M059J (cell line): Measurements from ENCODE around the gene MNAT1. TPM values are rescaled to one million over a fixed set of nuclear protein-coding genes. Genes with fewer than 3 reads are reported as not detected.
"Not testable (repeated sequence)": the region's sequence is repeated elsewhere in the genome, so short reads cannot be mapped to it uniquely, and the experiment has no call there.

Experiments used
- DNase-seq: peaks from one replicate; pipeline ENCODE4 v3.0.0-alpha.2; 2012; ENCODE audit warnings: low read depth
- total RNA-seq: library from RNA; depleted of rRNA; stranded (reverse); fragments of >200 nt; shearing (Covaris generic); gene quantifications from 2 replicates; pipeline ENCODE4 v1.2.3, GENCODE V29; 2014; rRNA removed

MNAT1 gene
- 81.6 and 99.3 TPM in 2 replicates for total RNA-seq

DNA sequence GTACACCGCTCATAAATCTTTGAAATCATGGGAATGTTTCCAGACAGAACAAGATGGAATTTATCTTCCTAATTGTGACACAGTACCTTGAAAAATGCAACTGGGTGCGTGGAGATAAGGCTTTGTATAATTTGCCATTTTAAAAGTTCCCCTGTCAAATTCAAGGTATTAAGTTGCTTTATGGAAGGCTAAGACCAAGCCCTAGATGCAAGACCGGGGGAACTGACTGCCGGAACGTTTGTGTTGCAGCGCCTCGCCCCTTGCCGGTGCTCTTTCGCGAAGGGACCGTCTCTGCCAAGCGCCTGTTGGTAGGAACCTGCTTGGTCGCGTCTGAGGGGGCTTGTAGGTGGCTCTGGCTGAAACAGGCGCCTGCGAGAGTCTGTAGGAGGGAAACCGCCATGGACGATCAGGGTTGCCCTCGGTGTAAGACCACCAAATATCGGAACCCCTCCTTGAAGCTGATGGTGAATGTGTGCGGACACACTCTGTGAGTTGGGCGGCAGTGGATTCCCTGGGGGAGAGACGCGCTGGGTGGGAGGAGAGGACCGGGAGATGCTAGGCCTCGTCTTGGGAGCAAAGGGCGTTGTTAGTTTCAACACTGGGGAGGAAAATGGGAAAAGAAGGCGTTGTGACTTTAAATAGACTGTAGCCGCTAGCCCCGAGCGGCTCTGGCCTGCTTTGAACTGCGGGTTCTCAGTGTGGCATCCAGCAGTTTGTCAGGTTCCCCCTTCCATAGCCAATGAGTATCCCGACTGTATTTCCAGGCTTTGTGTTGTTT lies at the start of gene MNAT1:
TSS of gene MNAT1 (plus strand) at position 297 of the 778 bp plus-strand sequence. CDS start at position 399, 102 bp downstream.
- peak; percentile 76 for DNase-seq

DNA sequence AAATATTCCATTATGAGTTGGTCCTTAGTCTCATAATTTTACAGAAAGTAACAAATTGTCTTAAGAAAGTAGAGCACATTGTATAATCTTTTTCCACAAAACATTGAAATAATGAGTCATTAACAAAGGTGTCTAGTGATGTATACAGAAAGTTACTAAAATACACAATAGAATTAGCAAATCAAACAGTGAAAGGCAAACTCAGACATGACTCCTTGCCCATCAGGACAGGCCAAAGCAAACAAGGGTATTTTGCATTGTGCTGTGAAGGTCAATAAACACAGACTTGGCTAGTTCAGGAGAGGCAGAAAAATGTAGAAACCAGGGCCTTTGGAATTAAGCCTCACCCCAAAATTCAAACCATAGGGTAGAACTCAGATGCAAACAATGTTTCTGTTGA lies 47.7 kb upstream of the MNAT1 start:
- no peak for DNase-seq

DNA sequence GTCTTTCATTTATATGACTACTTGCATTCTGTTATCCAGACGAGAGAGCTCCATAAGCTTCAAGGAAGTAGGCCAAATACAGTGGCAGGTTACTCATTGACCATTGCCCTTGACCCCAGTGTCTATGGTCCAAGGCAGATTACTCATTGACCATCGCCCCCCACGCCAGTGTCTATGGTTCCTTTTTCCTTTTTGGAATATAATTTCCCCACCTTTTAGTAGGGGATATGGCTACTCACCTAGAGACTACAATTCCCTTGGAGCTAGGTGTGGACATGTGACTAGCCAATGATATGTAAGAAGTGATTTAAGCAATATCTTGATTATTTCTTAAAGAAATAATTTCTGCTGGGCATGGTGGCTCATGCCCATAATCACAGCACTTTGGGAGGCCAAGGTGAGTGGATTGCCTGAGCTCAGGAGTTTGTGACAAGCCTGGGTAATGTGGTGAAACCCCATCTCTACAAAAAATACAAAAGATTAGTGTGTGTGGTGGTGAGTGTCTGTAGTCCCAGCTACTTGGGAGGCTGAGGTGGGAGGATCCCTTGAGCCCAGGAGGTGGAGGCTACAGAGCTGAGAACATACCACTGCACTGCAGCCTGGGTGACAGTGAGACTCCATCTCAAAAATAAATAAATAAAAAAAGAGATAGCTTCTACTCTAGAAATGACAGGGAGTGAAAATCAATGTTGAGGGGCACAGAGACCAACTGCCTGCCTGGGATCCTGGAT lies 43.0 kb upstream of the MNAT1 start:
- DNase-seq, result no peak

DNA sequence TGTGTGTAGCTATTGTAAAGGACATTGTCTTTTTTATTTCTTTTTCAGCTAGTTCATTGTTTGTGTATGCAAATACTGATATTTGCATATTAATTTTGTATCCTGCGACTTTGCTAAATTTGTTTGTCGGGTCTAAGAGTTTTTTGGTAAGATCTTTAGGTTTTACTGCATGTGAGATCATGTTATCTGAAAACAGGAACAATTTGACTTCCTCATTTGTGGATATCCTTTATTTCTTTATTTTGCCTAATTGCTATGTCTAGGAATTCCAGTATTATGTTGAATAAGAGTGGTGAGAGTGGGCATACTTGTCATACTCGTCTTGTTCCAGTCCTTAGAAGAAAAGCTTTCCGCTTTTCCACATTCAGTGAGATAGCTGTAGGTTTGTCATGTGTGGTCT lies 39.2 kb upstream of the MNAT1 start:
- DNase-seq, result no peak

DNA sequence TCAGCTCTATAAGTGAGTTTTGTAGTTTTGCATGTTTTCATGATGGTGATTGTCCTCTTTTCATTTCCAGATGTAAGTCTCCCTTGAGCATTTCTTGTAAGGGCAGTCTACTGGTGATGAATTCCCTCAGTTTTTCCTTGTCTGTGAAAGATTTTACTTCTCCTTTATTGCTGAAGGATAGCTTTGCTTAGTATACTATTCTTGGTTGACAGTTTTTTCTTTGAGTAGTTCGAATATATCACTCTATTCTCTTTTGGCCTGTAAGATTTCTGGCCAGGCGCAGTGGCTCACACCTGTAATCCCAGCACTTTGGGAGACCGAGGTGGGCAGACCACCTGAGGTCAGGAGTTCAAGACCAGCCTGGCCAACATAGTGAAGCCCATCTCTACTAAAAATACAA lies 34.0 kb upstream of the MNAT1 start:
- DNase-seq, result no peak

DNA sequence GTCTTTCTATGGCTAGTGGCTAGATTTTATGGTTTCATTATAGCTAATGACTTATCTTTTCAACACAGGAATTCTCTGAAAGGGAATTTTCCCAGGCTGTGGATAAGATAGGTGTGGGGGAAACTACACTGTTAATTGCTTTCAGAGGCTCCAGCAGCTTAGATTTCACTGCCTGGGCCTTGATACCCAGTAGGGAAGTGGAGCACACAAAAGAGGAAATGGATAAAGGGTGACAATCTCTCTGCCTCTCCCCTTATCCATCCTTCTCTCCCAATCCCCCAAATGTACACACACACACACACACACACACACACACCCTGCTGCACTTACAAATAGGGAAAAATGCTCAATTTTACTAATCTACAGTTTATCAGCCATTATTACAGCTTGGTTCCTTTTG lies 29.5 kb upstream of the MNAT1 start:
- DNase-seq, result no peak

DNA sequence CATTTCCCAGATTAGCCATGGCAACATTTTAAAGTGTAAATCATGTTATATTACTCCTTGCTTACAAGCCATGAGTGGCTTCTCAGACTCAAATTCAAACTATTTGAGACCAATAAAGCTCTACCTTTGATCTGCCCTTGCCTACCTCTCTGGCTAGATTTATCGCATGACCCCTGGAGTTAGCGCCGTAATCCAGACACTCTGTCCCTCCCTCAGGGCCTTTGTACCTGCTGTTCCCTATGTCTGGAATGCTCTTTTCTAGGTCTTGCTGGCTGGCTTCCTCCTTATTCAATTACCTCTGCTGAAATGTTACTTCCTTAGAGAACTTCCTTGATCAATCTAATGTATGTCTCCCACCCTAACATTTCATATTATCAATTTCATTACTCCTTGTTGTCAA lies 26.7 kb upstream of the MNAT1 start:
- no peak for DNase-seq

DNA sequence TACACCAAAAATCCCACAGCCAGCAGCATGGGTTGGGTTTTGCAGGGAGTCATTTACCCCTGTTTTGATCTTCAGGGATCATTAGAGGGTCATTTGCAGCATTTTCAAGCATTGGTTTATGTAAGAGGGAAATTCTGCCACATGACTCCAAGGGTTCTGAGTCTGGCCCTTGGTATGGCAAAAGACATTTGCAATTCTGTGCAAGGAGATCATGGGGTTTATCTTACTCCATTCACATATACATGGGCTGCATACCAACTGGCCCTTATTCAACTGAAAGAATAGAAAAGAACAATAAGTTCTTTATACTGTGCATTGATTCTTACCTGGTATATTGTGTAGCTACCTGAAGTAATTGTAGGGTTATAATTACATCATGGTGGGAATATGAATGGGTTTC lies 24.1 kb upstream of the MNAT1 start:
- DNase-seq, result no peak

DNA sequence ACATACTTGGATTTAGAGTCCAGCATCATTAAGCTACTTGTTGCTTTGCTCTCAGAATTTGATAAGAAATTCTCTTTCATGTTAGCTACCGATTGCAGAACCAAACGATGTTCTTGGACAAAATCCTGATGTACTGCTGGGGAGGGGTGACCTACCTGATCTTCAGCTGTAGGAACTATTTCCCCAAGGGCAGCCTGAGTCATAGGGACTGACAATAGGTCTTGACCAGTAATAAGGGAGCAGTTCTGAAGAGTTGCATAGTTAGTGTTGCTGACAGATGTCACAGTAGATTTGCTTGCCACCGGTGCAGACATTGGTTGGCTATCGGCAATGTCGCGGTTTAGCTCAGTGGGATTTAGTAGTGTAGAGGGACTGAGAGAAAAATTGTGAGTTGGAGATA lies 21.0 kb upstream of the MNAT1 start:
- no peak for DNase-seq

DNA sequence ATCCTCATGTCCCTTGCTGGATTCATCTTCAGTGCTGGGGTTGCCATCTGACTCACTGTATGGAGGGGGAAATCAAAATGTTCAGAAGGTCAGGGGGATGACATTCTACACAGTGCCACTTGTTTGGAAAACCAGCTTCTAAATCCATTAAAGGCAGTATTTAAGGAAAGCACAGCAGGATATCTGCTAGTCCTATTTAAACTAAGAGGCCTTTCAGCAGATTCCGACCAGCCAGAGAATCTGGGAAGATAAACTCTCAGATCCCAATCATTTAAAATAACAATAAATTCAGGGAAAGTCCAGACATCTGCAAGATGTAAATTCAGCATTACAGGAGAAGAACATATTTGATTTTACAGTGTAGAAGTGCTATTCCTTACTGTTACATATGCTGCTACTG lies 14.2 kb upstream of the MNAT1 start:
- no peak for DNase-seq

DNA sequence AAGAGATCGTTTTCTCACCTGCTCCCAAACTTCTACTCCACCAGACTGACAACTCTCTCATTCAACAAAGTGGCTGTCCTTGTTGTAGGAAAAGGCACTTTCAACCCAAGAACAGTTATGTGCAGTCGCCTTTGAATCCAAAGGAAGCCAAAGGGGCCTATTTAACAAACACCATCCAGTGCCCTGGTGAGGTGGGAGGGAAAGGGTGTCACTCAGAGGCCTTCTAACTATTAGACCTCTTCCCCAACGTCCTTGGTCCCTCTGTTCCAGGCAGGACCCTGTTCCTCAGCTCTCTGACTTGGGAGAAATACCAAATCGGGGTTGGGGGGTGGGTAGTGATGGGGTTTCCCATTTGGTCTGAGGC lies 13.6 kb upstream of the MNAT1 start:
- no peak for DNase-seq

DNA sequence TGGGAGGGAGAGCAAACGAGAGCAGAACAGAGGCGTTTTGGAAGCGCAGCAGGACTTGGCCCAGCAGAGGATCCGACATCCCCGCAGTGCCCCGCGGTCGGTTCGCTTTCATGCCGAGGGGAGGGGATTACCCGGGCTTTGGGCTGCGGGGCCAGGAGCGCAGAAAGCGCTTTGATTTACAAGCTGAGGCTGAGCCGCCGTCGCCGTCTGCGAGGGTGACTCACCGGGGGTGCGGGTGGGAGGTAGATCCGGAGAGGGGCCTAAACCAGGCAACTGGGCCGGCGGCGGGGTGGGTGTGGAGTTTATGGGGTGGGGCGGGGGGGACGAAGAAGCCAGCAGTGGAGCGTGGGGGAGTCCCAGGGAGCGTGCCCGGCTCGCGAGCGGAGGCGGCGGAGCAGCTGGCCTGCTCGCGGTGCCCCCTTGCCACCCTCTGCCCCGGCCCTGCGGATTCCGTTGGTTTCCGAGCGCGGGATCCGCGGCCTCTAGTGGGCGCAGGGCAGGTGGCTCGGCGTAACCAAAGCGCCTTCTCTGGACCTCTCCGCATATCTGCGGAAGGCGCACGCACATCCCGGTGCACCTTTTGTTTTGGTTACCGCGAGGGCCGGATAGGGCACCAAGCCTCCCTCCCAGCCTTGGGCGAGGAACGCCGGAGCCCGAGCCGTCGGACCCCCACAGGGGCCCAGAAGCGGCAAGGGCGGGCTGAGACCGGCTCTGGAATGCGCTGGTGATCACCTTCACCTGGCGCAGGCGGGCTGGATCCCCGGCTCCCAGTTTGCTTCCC lies 13.0 kb upstream of the MNAT1 start:
- no peak for DNase-seq

DNA sequence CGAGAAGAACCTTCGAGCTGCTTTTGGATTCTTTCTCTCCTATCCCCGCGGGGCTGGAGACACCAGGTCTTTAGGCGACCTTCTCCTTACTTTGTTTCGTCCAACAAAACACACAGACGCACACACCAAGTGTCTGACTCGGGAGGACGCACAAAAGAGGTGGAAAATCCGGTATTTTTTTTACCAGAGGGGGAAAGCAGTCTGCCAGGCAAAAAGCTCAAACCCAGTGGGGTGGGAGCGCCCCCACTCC lies 12.5 kb upstream of the MNAT1 start:
- peak; percentile 38 for DNase-seq

DNA sequence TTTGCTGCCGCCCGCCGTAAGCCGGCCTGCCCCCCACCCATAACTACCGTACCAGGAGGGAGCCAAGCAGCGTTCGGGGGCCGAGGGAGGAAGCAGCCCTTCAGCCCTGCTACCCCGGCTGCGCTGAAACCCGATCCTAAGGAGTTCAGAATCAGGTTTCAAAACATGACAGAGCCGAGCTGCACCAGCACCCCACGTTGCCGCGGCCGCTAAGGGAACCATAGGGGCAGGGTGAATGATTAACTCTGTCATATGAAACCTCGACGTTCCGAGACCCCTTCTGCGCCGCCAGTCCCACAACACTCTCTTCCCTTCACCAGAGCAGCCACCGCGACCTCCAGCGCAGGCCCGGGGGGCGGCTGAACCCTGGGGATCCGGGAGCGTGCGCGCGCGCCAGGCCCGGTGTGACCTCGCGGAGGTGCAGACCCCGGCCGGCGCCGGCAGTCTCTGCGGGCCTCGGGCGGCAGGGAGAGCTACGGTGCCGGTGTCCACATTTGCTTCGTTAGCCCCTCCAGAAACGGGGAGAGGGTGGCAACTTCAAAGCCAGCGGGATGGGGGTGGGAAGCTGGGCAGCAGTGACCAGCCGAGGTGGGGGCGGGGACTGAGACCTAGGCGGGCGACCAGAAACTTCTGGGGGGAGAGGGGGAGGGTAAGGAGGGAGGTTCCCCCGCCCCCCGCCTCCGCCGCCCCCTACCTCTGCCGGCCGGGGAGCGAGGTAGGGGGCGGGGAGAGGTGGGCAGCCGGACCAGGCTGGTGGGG lies 12.0 kb upstream of the MNAT1 start:
- peak; percentile 78 for DNase-seq

DNA sequence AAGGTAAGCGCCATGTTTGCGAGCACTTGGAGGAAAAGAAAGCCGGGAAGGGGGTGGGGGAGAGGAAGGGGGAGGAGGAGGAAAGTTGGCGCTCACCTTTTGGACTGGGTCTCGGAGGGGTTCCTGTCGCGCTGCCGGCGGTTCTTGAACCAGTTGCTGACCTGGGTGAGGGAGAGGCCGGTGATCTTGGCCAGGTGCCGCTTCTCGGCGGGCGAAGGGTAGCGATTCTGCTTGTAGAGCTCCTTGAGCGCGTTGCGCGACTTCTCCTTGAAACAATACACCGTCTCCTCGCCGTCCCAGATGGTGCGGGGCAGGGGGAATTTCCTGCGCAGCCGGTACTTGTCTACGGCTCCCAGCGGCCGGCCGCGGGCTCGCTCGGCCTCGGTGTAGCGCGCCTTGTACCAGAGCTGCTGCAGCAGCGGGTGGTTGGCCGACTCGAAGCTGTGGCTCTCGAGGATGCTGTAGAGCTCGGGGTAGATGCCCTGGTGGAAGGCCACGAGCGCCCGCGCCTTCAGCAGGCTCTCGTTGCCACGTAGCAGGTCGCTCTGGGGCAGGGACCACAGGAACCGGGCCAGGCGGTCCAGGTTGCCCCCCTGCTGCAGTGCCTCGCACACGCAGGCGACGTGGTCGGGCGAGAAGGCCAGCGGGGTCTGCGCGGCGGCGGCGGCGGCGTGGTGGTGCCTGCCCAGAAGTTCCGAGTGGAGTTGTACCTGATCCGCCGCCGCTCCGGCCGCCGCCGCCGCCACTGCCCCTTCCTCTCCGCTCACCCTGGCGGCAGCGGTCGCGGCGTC lies 11.2 kb upstream of the MNAT1 start:
- DNase-seq, result peak; percentile 65

DNA sequence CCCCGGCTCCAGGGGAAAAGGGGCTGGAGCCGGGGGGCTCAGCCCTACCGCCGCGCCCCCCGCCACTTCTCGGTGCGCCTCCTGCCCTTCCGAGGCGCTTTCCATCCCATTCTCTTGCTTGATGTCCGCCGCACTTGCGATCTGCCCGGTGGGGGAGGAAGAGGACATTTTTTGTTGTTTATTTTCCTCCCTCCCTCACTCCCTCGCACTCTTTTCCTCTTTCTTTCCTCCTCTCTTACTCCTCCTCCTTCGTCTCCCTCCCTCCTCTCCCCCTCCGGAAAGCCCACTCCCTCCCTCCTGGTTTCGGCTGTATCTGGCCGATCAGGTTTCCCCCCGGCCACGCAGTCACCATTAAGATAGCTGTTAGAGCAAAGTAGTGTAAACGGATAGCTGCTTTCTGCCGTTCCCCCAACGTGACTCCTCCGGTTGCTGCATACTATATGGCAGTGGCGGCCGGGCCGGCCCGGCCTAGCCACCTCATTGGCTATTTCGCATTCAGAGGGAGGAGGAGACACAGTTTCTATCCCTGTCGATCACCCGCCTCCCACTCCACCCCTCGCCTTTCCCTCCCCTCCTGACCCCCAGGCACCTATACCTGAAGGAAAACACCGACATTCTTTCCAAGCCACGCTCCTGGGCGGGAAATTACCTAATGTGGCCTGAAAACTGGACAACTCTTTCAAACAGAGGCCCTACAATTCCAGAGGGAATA lies 10.5 kb upstream of the MNAT1 start, which contains the start of gene SIX4:
TSS of gene SIX4 (minus strand) at position 445 of the 712 bp plus-strand sequence. CDS start at position 168, 277 bp downstream.
- DNase-seq, result peak; percentile 86

DNA sequence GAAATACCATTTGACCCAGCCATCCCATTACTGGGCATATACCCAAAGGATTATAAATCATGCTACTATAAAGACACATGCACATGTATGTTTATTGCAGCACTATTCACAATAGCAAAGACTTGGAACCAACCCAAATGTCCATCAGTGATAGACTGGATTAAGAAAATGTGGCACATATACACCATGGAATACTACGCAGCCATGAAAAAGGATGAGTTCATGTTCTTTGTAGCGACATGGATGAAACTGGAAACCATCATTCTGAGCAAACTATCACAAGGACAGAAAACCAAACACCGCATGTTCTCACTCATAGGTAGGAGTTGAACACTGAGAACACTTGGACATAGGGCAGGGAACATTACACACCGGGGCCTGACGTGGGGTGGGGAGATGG lies 3.3 kb upstream of the MNAT1 start:
- not testable (repeated sequence) for DNase-seq

DNA sequence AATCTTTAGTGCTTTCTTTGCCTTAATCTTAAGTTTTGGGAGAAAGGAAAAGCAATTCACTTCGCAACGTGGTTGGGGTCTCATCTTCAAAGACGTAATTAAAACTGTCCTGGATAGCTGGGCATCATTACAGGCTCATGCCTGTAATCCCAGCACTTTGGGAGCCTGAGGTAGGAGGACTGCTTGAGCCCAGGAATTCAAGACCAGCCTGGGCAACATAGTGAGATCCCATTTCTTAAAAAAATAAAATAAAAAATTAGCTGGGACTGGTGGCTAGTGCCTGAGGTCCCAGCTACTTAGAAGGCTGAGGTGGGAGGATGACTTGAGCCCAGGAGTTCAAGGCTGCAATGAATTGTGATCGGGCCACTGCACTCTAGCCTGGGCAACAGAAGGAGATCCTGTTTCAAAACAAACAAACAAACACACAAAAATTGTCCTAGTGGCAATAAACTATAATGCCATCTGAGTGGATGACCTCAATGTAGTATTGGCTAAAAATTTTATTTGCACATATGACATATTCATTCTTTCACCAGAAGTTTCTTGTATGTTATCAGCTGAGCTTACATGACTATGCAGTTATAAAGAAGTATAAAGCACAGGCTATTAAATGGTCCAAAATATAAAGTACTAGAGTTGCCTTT lies 1.6 kb upstream of the MNAT1 start:
- DNase-seq, result no peak

DNA sequence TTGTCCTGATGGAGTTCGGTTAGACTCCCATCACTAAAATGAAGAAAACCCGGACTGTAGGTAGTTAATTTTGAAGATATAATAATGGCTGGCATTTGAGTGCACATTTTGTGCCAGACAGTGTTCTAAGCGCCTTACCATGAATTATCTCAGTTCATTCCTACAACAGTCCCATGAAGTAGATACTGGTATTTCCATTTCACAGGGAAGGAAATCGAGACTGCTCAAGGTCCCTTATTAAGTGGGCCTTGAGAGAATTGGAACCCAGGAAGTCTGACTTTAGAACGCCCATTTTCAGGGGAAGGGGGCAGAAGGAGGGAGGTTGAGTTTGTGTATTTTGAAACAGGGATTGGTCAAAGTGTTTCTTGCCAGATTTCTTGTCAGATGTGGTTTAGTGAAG lies 855 bp downstream of the MNAT1 start:
- DNase-seq, result peak; percentile 17

DNA sequence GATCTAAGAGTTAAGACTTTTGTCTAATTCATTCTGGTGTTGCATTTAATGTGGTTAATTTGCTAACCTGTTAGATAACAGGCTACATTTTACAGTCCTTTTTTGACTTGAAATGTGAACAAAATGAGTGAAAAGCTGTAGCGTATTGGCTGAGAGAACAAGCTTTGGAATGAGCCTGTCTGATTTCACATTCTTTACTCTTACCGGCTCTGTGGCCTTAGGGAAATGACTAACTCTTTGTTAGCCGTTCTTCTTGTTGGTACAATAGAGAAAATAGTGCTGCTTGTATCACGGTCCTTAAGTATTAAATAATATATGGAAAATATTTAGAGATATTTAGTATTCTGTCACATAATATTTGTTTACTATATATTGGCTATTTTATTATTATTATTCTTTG lies 1.9 kb downstream of the MNAT1 start:
- peak; percentile 86 for DNase-seq
